Panc1 (cell line): ENCODE results near the gene KREMEN2. TPM values are rescaled to one million over a fixed set of nuclear protein-coding genes. Genes with fewer than 3 reads are reported as not detected.
A peak's percentile ranks its signal among the peaks of the same experiment; 100 is the strongest.

Experiments used
- ATAC-seq: fragments of 200-7000 bp; cut with Tn5 transposase; 2 replicates; pipeline ENCODE4 v1.9.1; 2020; ENCODE audit warnings: mild to moderate bottlenecking, moderate library complexity
- BruUV-seq: library from RNA; stranded (reverse); fragments of 400-500 nt; replicated peaks from 2 replicates; lab custom pipeline; 2021; lab: Mats Ljungman, UMichigan
- CTCF ChIA-PET: fragments of 300-600 bp; sonication (Branson Sonifier 250); formaldehyde crosslinking; loops from one replicate; lab custom pipeline; 2022; ENCODE audit warnings: antibody characterized with exemption; lab: Charles Lee
- POLR2A ChIA-PET: fragments of 300-600 bp; sonication (Branson Sonifier 250); formaldehyde crosslinking; loops from one replicate; lab custom pipeline; 2022; ENCODE audit warnings: antibody characterized with exemption; lab: Charles Lee
- DNase-seq: peaks from one replicate; pipeline ENCODE4 v3.0.0-alpha.2; 2010; ENCODE audit warnings: low read depth, low spot score
- H3K27ac ChIP-seq: 2 replicates; pipeline ENCODE4 v1.5.1; 2011; ENCODE audit warnings: mild to moderate bottlenecking, low read length, inconsistent platforms
- H3K27me3 ChIP-seq: fragments of 200-500 bp; sonication (Bioruptor generic); 2 replicates; pipeline ENCODE4 v1.6.0; 2014; ENCODE audit warnings: low read length, inconsistent platforms; ENCODE audit not compliant: control insufficient read depth, insufficient read depth
- H3K36me3 ChIP-seq: fragments of 200-500 bp; sonication (Bioruptor generic); 2 replicates; pipeline ENCODE4 v1.5.1; 2014; ENCODE audit warnings: inconsistent platforms, mild to moderate bottlenecking, low read length, moderate library complexity; ENCODE audit not compliant: control insufficient read depth, insufficient read depth
- H3K4me1 ChIP-seq: 2 replicates; pipeline ENCODE4 v1.5.1; 2011; ENCODE audit warnings: inconsistent platforms, mild to moderate bottlenecking, low read length, moderate library complexity; ENCODE audit not compliant: control insufficient read depth, insufficient read depth
- H3K4me3 ChIP-seq, 2 experiments: 2 replicates each; pipeline ENCODE4 v1.5.1; 2011 to 2012; ENCODE audit warnings: low read depth in 2 of 2, low read length in 2 of 2, mild to moderate bottlenecking in 2 of 2, inconsistent platforms in 1 of 2, moderate library complexity in 1 of 2
- H3K9me3 ChIP-seq: fragments of 200-500 bp; sonication (Bioruptor generic); 2 replicates; pipeline ENCODE4 v1.5.1; 2014; ENCODE audit warnings: low read depth, mild to moderate bottlenecking, inconsistent platforms, low read length, moderate library complexity; ENCODE audit not compliant: control insufficient read depth, insufficient read depth
- CTCF ChIP-seq: fragments of 450-650 bp; IDR thresholded peaks from 2 replicates; pipeline ENCODE4 v1.5.1; 2017; ENCODE audit warnings: mild to moderate bottlenecking
- POLR2AphosphoS5 ChIP-seq: IDR thresholded peaks from 2 replicates; pipeline ENCODE4 v1.6.1; 2012; ENCODE audit warnings: mild to moderate bottlenecking, low read depth, low read length, moderate library complexity
- REST ChIP-seq, 2 experiments: IDR thresholded peaks; 2 replicates each; pipeline ENCODE4 v1.6.1; 2011 to 2012; ENCODE audit warnings: low read depth in 2 of 2, control low read depth in 1 of 2, low read length in 1 of 2, mild to moderate bottlenecking in 1 of 2, moderate library complexity in 1 of 2; ENCODE audit not compliant: insufficient read depth in 1 of 2
- SIN3A ChIP-seq: IDR thresholded peaks from 2 replicates; pipeline ENCODE4 v1.6.1; 2012; ENCODE audit warnings: low read depth, mild to moderate bottlenecking, low read length, moderate library complexity, borderline replicate concordance; ENCODE audit not compliant: insufficient read depth
- TCF7L2 ChIP-seq: IDR thresholded peaks from 2 replicates; pipeline ENCODE4 v1.6.1; 2011; ENCODE audit warnings: mild to moderate bottlenecking, low read depth, low read length, inconsistent platforms
- in situ Hi-C: cut with HindIII; loops from 2 replicates; pipeline ENCODE4 v1.10.0; 2016; ENCODE audit warnings: low sequenced_read_pairs, low pct_unique_long_range_greater_than_20kb
- intact Hi-C: fragments of 100-400 bp; cut with micrococcal nuclease; formaldehyde crosslinking; loops from one replicate; pipeline ENCODE4 v1.10.0; 2022; ENCODE audit not compliant: unreplicated experiment
- total RNA-seq: library from RNA; stranded (reverse); gene quantifications from one replicate; pipeline ENCODE4 v1.2.1, GENCODE V29; 2021; ENCODE audit not compliant: unreplicated experiment

The KREMEN2 gene
- total RNA-seq, 1 experiment from 2014 or later = 10.8 TPM

- no peak for DNase-seq
- intact Hi-C loops (no loop called here), in situ Hi-C loops (no loop called here)
- H3K27me3 ChIP-seq = no peaks in the 10 kb centered on the region
- no peak for ATAC-seq
- peaks cover 59% of the 10 kb centered on the region for H3K4me1 ChIP-seq
- no peaks in the 10 kb centered on the region for H3K36me3 ChIP-seq
- peak overlapping the region; percentile 23; the same call in 1 of the 2 replicates for H3K27ac ChIP-seq
- TF ChIP-seq TCF7L2 = no peak
- no peak for TF ChIP-seq CTCF
- 0 out of 2 replicates have a peak, but pooled peaks have one; percentile 27 for TF ChIP-seq POLR2AphosphoS5
- CTCF ChIA-PET = no interaction called here
- no TSS peak for BruUV-seq
- H3K4me3 ChIP-seq = no peak overlapping the region
- H3K9me3 ChIP-seq = no peaks in the 10 kb centered on the region
- POLR2A ChIA-PET = interaction anchor here (0.5 to 0.6 kb wide), 2 partner anchors 203 to 724 kb away, joined by 6 to 15 read pairs; no protein-coding TSS in a partner anchor
Measured at GRCh38 chr16:2974319-2975056, 10.4 kb downstream of the KREMEN2 start.

GRCh38 chr16:2975161-2975795 is 11.2 kb downstream of the KREMEN2 start:
- no peak for DNase-seq
- intact Hi-C loops = no loop called here
- H3K4me3 ChIP-seq = no peak overlapping the region
- H3K4me1 ChIP-seq = peaks cover 58% of the 10 kb centered on the region
- ChIA-PET POLR2A (interaction anchor here (0.6 kb wide), 1 partner anchor 725 kb away, joined by 15 read pairs; no protein-coding TSS in a partner anchor), CTCF (interaction anchor here (0.6 kb wide), 1 partner anchor 301 kb away, joined by 3 read pairs; no protein-coding TSS in a partner anchor)
- no peak for TF ChIP-seq TCF7L2
- TF ChIP-seq REST (IDR thresholded peaks at IDR 0.05; ENCODE audit: insufficient read depth in 1 of 2, low read depth in 2 of 2, low read length in 1 of 2) = no peak
- TF ChIP-seq POLR2AphosphoS5 = no peak
- TF ChIP-seq SIN3A = no peak
- no peak overlapping the region for H3K27ac ChIP-seq
- no TSS peak for BruUV-seq
- in situ Hi-C loops = no loop called here
- H3K9me3 ChIP-seq = no peaks in the 10 kb centered on the region
- ATAC-seq = no peak
- H3K27me3 ChIP-seq = no peaks in the 10 kb centered on the region
- peaks cover 2% of the 10 kb centered on the region; the same call in 1 of the 2 replicates for H3K36me3 ChIP-seq
